Mesenchymal stem cell (in vitro differentiated cells and primary cell): ENCODE results near the gene TNNI2.
"Not testable (repeated sequence)": the region's sequence is repeated elsewhere in the genome, so short reads cannot be mapped to it uniquely, and the experiment has no call there.

Source experiments
- DNase-seq: peaks from one replicate; pipeline ENCODE4 v3.0.0-alpha.2; 2013
- H2AFZ ChIP-seq: one replicate; pipeline ENCODE4 v1.6.1; 2013; ENCODE audit warnings: low read depth, mild to moderate bottlenecking, control low read depth, inconsistent platforms, low read length, moderate library complexity
- H2AK5ac ChIP-seq: 2 replicates; pipeline ENCODE4 v1.6.1; 2013; ENCODE audit warnings: low read length, moderate library complexity, mild to moderate bottlenecking, inconsistent platforms; ENCODE audit not compliant: severe bottlenecking
- H2BK120ac ChIP-seq: one replicate; pipeline ENCODE4 v1.6.1; 2013; ENCODE audit warnings: low read depth, mild to moderate bottlenecking, inconsistent platforms, low read length, moderate library complexity
- H2BK12ac ChIP-seq, 2 experiments: one replicate each; pipeline ENCODE4 v1.6.1; 2013; ENCODE audit warnings: inconsistent platforms in 2 of 2, low read length in 2 of 2, mild to moderate bottlenecking in 2 of 2, moderate library complexity in 2 of 2, control low read depth in 1 of 2
- H2BK15ac ChIP-seq: one replicate; pipeline ENCODE4 v1.6.1; 2013; ENCODE audit warnings: mild to moderate bottlenecking, low read depth, inconsistent platforms; ENCODE audit not compliant: poor library complexity, severe bottlenecking
- H2BK5ac ChIP-seq: 2 replicates; pipeline ENCODE4 v1.6.1; 2013; ENCODE audit warnings: low read depth, mild to moderate bottlenecking, low read length, control low read depth, inconsistent platforms; ENCODE audit not compliant: poor library complexity, severe bottlenecking
- H3K14ac ChIP-seq, 2 experiments: one replicate each; pipeline ENCODE4 v1.6.1; 2013; ENCODE audit warnings: inconsistent platforms in 2 of 2, low read length in 2 of 2, control low read depth in 1 of 2, mild to moderate bottlenecking in 1 of 2, moderate library complexity in 1 of 2
- H3K18ac ChIP-seq, 2 experiments: one replicate each; pipeline ENCODE4 v1.6.1; 2013; ENCODE audit warnings: inconsistent platforms in 2 of 2, low read length in 2 of 2, control low read depth in 1 of 2, low read depth in 1 of 2, mild to moderate bottlenecking in 1 of 2
- H3K23ac ChIP-seq, 2 experiments: one replicate each; pipeline ENCODE4 v1.6.1; 2013; ENCODE audit warnings: inconsistent platforms in 2 of 2, low read length in 2 of 2, mild to moderate bottlenecking in 2 of 2, moderate library complexity in 2 of 2, control low read depth in 1 of 2
- H3K27ac ChIP-seq: 2 replicates; pipeline ENCODE4 v1.5.1; 2013; ENCODE audit warnings: mild to moderate bottlenecking, moderate library complexity, low read length, control low read depth, inconsistent platforms; ENCODE audit not compliant: poor library complexity, severe bottlenecking
- H3K27me3 ChIP-seq, 2 experiments: 2 replicates each; pipeline versions ENCODE4 v1.6.1 to v1.7.0; 2013; ENCODE audit warnings: low read length in 2 of 2, mild to moderate bottlenecking in 2 of 2, moderate library complexity in 2 of 2, control low read depth in 1 of 2, inconsistent platforms in 1 of 2; ENCODE audit not compliant: control insufficient read depth in 1 of 2, insufficient read depth in 1 of 2
- H3K36me3 ChIP-seq, 2 experiments: 2 replicates each; pipeline versions ENCODE4 v1.6.1 to v1.7.0; 2013; ENCODE audit warnings: low read length in 2 of 2, control low read depth in 1 of 2, inconsistent platforms in 1 of 2, low read depth in 1 of 2, mild to moderate bottlenecking in 1 of 2; ENCODE audit not compliant: insufficient read depth in 2 of 2, control insufficient read depth in 1 of 2
- H3K4ac ChIP-seq, 2 experiments: one replicate each; pipeline ENCODE4 v1.6.1; 2013; ENCODE audit warnings: inconsistent platforms in 2 of 2, low read length in 2 of 2, mild to moderate bottlenecking in 2 of 2, moderate library complexity in 2 of 2, control low read depth in 1 of 2, low read depth in 1 of 2
- H3K4me1 ChIP-seq: 2 replicates; pipeline ENCODE4 v1.6.1; 2013; ENCODE audit warnings: low read depth, low read length, control low read depth; ENCODE audit not compliant: control insufficient read depth, insufficient read depth
- H3K4me2 ChIP-seq: 2 replicates; pipeline ENCODE4 v1.6.1; 2013; ENCODE audit warnings: low read length, mild to moderate bottlenecking, inconsistent platforms; ENCODE audit not compliant: poor library complexity, severe bottlenecking
- H3K4me3 ChIP-seq, 2 experiments: 2 replicates each; pipeline versions ENCODE4 v1.5.1 to v1.7.0; 2013; ENCODE audit warnings: low read length in 2 of 2, mild to moderate bottlenecking in 2 of 2, control low read depth in 1 of 2, low read depth in 1 of 2; ENCODE audit not compliant: insufficient read depth in 1 of 2
- H3K79me1 ChIP-seq: replicated peaks from 2 replicates; pipeline ENCODE4 v1.6.1; 2013; ENCODE audit warnings: mild to moderate bottlenecking, control low read depth, low read length, inconsistent platforms; ENCODE audit not compliant: poor library complexity, severe bottlenecking
- H3K9ac ChIP-seq: 2 replicates; pipeline ENCODE4 v1.7.0; 2013; ENCODE audit warnings: mild to moderate bottlenecking, low read length, moderate library complexity
- H3K9me3 ChIP-seq: 2 replicates; pipeline ENCODE4 v1.7.0; 2013; ENCODE audit warnings: mild to moderate bottlenecking, low read length; ENCODE audit not compliant: control insufficient read depth
- H4K8ac ChIP-seq: one replicate; pipeline ENCODE4 v1.6.1; 2013; ENCODE audit warnings: inconsistent platforms, mild to moderate bottlenecking, low read length, moderate library complexity
- H4K91ac ChIP-seq: one replicate; pipeline ENCODE4 v1.6.1; 2013; ENCODE audit warnings: mild to moderate bottlenecking, low read length, inconsistent platforms
- WGBS: methylation state at CpG from one replicate; pipeline ENCODE4 v1.1.7; 2013; ENCODE audit warnings: mixed read lengths; 5-methylcytosine and 5-hydroxymethylcytosine counted together

Gene TNNI2

GRCh38 chr11:1796413-1797011, 42.3 kb upstream of the TNNI2 start:
- Histone ChIP-seq H2BK12ac (no peak overlapping the region), H3K4ac (no peak overlapping the region), H2BK5ac (no peak overlapping the region), H3K4me1 (peaks cover 2% of the 10 kb centered on the region), H2AK5ac (no peak overlapping the region), H3K4me3 (no peak overlapping the region), H3K9ac (no peak overlapping the region), H3K79me1 (no peaks in the 10 kb centered on the region), H2BK15ac (no peak overlapping the region), H2BK120ac (no peak overlapping the region), H3K23ac (peak overlapping the region in 1 of 2 experiments; percentile 52), H3K9me3 (no peaks in the 10 kb centered on the region), H4K91ac (peak overlapping the region; percentile 82), H3K18ac (peak overlapping the region in 1 of 2 experiments; percentile 7), H4K8ac (no peak overlapping the region), H3K27ac (no peak overlapping the region), H3K36me3 (no peaks in the 10 kb centered on the region), H3K27me3 (peaks cover 21 to 57% of the 10 kb centered on the region in 2 experiments), H3K14ac (peak overlapping the region in 1 of 2 experiments; percentile 91), H2AFZ (no peak overlapping the region), H3K4me2 (no peak overlapping the region)
- DNase-seq: no peak
- WGBS: 71% methylated on average over 12 of the region's 12 CpGs

- peaks cover 2% of the 10 kb centered on the region for H3K4me1 ChIP-seq
- H2BK5ac ChIP-seq: no peak overlapping the region
- H3K36me3 ChIP-seq: no peaks in the 10 kb centered on the region
- 96% methylated on average over 12 of the region's 14 CpGs for WGBS
- no peak overlapping the region for H3K4ac ChIP-seq
- H3K27me3 ChIP-seq: peaks cover 21 to 53% of the 10 kb centered on the region in 2 experiments
- no peak overlapping the region for H3K18ac ChIP-seq
- H2BK120ac ChIP-seq: no peak overlapping the region
- no peak overlapping the region for H4K91ac ChIP-seq
- no peak overlapping the region for H3K14ac ChIP-seq
- H3K23ac ChIP-seq: no peak overlapping the region
- H3K4me3 ChIP-seq: no peak overlapping the region
- H3K9ac ChIP-seq: no peak overlapping the region
- no peak overlapping the region for H4K8ac ChIP-seq
- H3K27ac ChIP-seq: no peak overlapping the region
- no peak for DNase-seq
- no peak overlapping the region for H2AFZ ChIP-seq
- no peaks in the 10 kb centered on the region for H3K79me1 ChIP-seq
- no peak overlapping the region for H2AK5ac ChIP-seq
- no peak overlapping the region for H2BK12ac ChIP-seq
- no peak overlapping the region for H3K4me2 ChIP-seq
- H2BK15ac ChIP-seq: no peak overlapping the region
- no peaks in the 10 kb centered on the region for H3K9me3 ChIP-seq
Observed at GRCh38 chr11:1797391-1798125, 41.2 kb upstream of the TNNI2 start.

GRCh38 chr11:1803246-1803645, 35.5 kb upstream of the TNNI2 start:
- no peaks in the 10 kb centered on the region for H3K9me3 ChIP-seq
- H2BK120ac ChIP-seq: no peak overlapping the region
- DNase-seq: no peak
- H3K4ac ChIP-seq: no peak overlapping the region
- H2AFZ ChIP-seq: no peak overlapping the region
- peaks cover 7 to 49% of the 10 kb centered on the region in 2 experiments for H3K27me3 ChIP-seq
- no peak overlapping the region for H2BK15ac ChIP-seq
- no peaks in the 10 kb centered on the region for H3K79me1 ChIP-seq
- H3K23ac ChIP-seq: no peak overlapping the region
- H3K14ac ChIP-seq: no peak overlapping the region
- H2AK5ac ChIP-seq: no peak overlapping the region
- no peak overlapping the region for H2BK12ac ChIP-seq
- no peak overlapping the region for H4K91ac ChIP-seq
- H4K8ac ChIP-seq: no peak overlapping the region
- no peak overlapping the region for H3K4me2 ChIP-seq
- no peak overlapping the region for H3K18ac ChIP-seq
- WGBS: 96% methylated on average over 20 of the region's 20 CpGs
- no peak overlapping the region for H3K4me3 ChIP-seq
- no peaks in the 10 kb centered on the region for H3K4me1 ChIP-seq
- H2BK5ac ChIP-seq: no peak overlapping the region
- H3K36me3 ChIP-seq: no peaks in the 10 kb centered on the region
- H3K27ac ChIP-seq: no peak overlapping the region
- H3K9ac ChIP-seq: no peak overlapping the region

GRCh38 chr11:1803835-1804519, 34.8 kb upstream of the TNNI2 start:
- H3K23ac ChIP-seq, H3K18ac ChIP-seq, H3K4me3 ChIP-seq, H3K9ac ChIP-seq, H3K4me1 ChIP-seq, DNase-seq, H3K14ac ChIP-seq, H2BK120ac ChIP-seq, H2AFZ ChIP-seq, H2AK5ac ChIP-seq, H4K8ac ChIP-seq, H2BK15ac ChIP-seq, H3K4ac ChIP-seq, H4K91ac ChIP-seq, H3K27ac ChIP-seq, H3K9me3 ChIP-seq, H2BK12ac ChIP-seq, H3K36me3 ChIP-seq, H2BK5ac ChIP-seq, H3K79me1 ChIP-seq, H3K4me2 ChIP-seq: not testable (repeated sequence)
- 95% methylated on average over 15 of the region's 42 CpGs for WGBS
- peaks cover 7 to 46% of the 10 kb centered on the region in 2 experiments for H3K27me3 ChIP-seq
